ENCODE measurements around the gene QSOX2. TPM values are rescaled to one million over a fixed set of nuclear protein-coding genes. Genes with fewer than 3 reads are reported as not detected.

QSOX2 gene
- polyA plus RNA-seq, 3 donors, result 13.9 to 18.8 (median 14.2) TPM

Other genes starting within 250 kb of the QSOX2 start
- 1 to 10 TPM; 7.1 to 7.8 (median 7.2) TPM for gene NACC2, start 150.5 kb downstream of the QSOX2 start, polyA plus RNA-seq (ENCODE audit: insufficient read length in 3 of 3)
- 10 to 100 TPM; 15.5 to 17.5 (median 16.3) TPM for gene TMEM250, start 126.9 kb downstream of the QSOX2 start, polyA plus RNA-seq (ENCODE audit: insufficient read length in 3 of 3)
- not detected for gene LHX3, start 40.7 kb downstream of the QSOX2 start, polyA plus RNA-seq (ENCODE audit: insufficient read length in 3 of 3)
- gene CCDC187, start 58.3 kb upstream of the QSOX2 start, polyA plus RNA-seq (ENCODE audit: insufficient read length in 3 of 3), result 1 to 10 TPM; 1.3 to 1.7 (median 1.4) TPM
- 10 to 100 TPM; 22.2 to 22.9 (median 22.7) TPM for gene GPSM1, start 81.7 kb upstream of the QSOX2 start, polyA plus RNA-seq (ENCODE audit: insufficient read length in 3 of 3)
- 10 to 100 TPM in 1 of 3 donors, 1 to 10 TPM in 2; 3.2 to 16.1 (median 4.8) TPM for gene DNLZ, start 117.9 kb upstream of the QSOX2 start, polyA plus RNA-seq (ENCODE audit: insufficient read length in 3 of 3)
- 1 to 10 TPM; 1.5 to 1.7 (median 1.7) TPM for gene CARD9, start 127.9 kb upstream of the QSOX2 start, polyA plus RNA-seq (ENCODE audit: insufficient read length in 3 of 3)
- gene SNAPC4, start 154.4 kb upstream of the QSOX2 start, polyA plus RNA-seq (ENCODE audit: insufficient read length in 3 of 3), result 10 to 100 TPM in 1 of 3 donors, 1 to 10 TPM in 2; 9.5 to 12.1 (median 9.7) TPM
- 10 to 100 TPM; 37.6 to 46.7 (median 40.7) TPM for gene ENTR1, start 164.8 kb upstream of the QSOX2 start, polyA plus RNA-seq (ENCODE audit: insufficient read length in 3 of 3)
- 10 to 100 TPM; 66.9 to 70.7 (median 69.3) TPM for gene PMPCA, start 164.8 kb upstream of the QSOX2 start, polyA plus RNA-seq (ENCODE audit: insufficient read length in 3 of 3)
- 10 to 100 TPM in 2 of 3 donors, 1 to 10 TPM in 1; 9.7 to 11.0 (median 10.7) TPM for gene INPP5E, start 194.0 kb upstream of the QSOX2 start, polyA plus RNA-seq (ENCODE audit: insufficient read length in 3 of 3)
- 10 to 100 TPM; 48.7 to 58.0 (median 56.8) TPM for gene SEC16A, start 237.2 kb upstream of the QSOX2 start, polyA plus RNA-seq (ENCODE audit: insufficient read length in 3 of 3)